Activated CD4-positive, alpha-beta T cell treated with anti-CD3 and anti-CD28 coated beads, Interleukin-2, amount 10 ng/mL, durations not matched to agents 24 days and 14 days (primary cell): ENCODE measurements around the gene SLC9B1. TPM values are rescaled to one million over a fixed set of nuclear protein-coding genes. Genes with fewer than 3 reads are reported as not detected.
"Not testable (repeated sequence)": the region's sequence is repeated elsewhere in the genome, so short reads cannot be mapped to it uniquely, and the experiment has no call there.

ENCODE experiments used
- DNase-seq: peaks from one replicate; pipeline ENCODE4 v3.0.0; 2022
- H3K27ac Mint-ChIP-seq: one replicate; pipeline ENCODE4 v1.8.0; 2022; ENCODE audit warnings: mild to moderate bottlenecking, mixed read lengths
- H3K27me3 Mint-ChIP-seq: one replicate; pipeline ENCODE4 v1.8.0; 2022; ENCODE audit warnings: mixed read lengths
- H3K36me3 Mint-ChIP-seq: one replicate; pipeline ENCODE4 v1.8.0; 2022; ENCODE audit warnings: low read depth, mild to moderate bottlenecking, mixed read lengths
- H3K4me1 Mint-ChIP-seq: one replicate; pipeline ENCODE4 v1.8.0; 2021; ENCODE audit warnings: mixed read lengths
- H3K4me3 Mint-ChIP-seq: one replicate; pipeline ENCODE4 v1.8.0; 2022; ENCODE audit warnings: mild to moderate bottlenecking, moderate library complexity, mixed read lengths
- H3K9me3 Mint-ChIP-seq: one replicate; pipeline ENCODE4 v1.8.0; 2021; ENCODE audit warnings: mixed read lengths
- intact Hi-C: fragments of 100-400 bp; cut with micrococcal nuclease; formaldehyde crosslinking; loops from one replicate; pipeline ENCODE4 v1.15.1; 2023
- total RNA-seq: library from RNA; stranded (reverse); gene quantifications from 2 replicates; pipeline ENCODE4 v1.2.3, GENCODE V29; 2022

Gene SLC9B1
- total RNA-seq, 1 donor from 2014 or later: 0.23 TPM

- peaks cover 10% of the 10 kb centered on the region for H3K9me3 Mint-ChIP-seq
- H3K27me3 Mint-ChIP-seq: no peaks in the 10 kb centered on the region
- H3K4me3 Mint-ChIP-seq: no peak overlapping the region
- no peak for DNase-seq
- peaks cover 10% of the 10 kb centered on the region for H3K4me1 Mint-ChIP-seq
- intact Hi-C loops: no loop called here
- H3K36me3 Mint-ChIP-seq: peaks cover 50% of the 10 kb centered on the region
- no peak overlapping the region for H3K27ac Mint-ChIP-seq
Measured at GRCh38 chr4:102881343-102881742, 138.2 kb downstream of the SLC9B1 start.

DNA sequence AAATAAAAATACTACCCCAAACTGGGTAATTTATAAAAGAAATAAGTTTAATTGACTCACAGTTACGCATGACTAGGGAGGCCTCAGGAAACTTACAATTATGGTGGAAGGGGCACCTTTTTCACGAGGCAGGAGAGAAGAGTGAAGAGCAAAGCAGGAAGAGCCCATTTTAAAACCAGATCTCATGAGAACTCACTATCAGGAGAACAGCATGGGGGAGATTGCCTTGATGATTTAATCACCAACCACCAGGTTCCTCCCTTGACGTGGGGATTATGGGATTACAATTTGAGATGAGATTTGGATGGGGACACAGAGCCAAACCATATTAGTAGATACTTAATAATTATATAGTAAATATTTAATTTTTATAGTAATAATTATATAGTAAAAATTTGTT is 140.6 kb downstream of the SLC9B1 start:
- intact Hi-C loops: no loop called here
- H3K36me3 Mint-ChIP-seq: peaks cover 67% of the 10 kb centered on the region

GRCh38 chr4:102878349-102878748 is 141.2 kb downstream of the SLC9B1 start:
- H3K9me3 Mint-ChIP-seq: peaks cover 24% of the 10 kb centered on the region
- H3K27me3 Mint-ChIP-seq, intact Hi-C loops, H3K27ac Mint-ChIP-seq, H3K4me3 Mint-ChIP-seq: not testable (repeated sequence)
- peak; percentile 50 for DNase-seq
- H3K36me3 Mint-ChIP-seq: peaks cover 69% of the 10 kb centered on the region
- peaks cover 20% of the 10 kb centered on the region for H3K4me1 Mint-ChIP-seq

More for the DNA sequence above, 140.6 kb downstream of the SLC9B1 start:
- H3K4me3 Mint-ChIP-seq: no peak overlapping the region
- no peak for DNase-seq
- peaks cover 22% of the 10 kb centered on the region for H3K4me1 Mint-ChIP-seq
- H3K27ac Mint-ChIP-seq: no peak overlapping the region
- peaks cover 24% of the 10 kb centered on the region for H3K9me3 Mint-ChIP-seq
- no peaks in the 10 kb centered on the region for H3K27me3 Mint-ChIP-seq

- H3K36me3 Mint-ChIP-seq: peaks cover 71% of the 10 kb centered on the region
- DNase-seq: peak; percentile 51
- H3K27ac Mint-ChIP-seq, intact Hi-C loops, H3K27me3 Mint-ChIP-seq, H3K4me3 Mint-ChIP-seq: not testable (repeated sequence)
- H3K4me1 Mint-ChIP-seq: peaks cover 21% of the 10 kb centered on the region
- peaks cover 27% of the 10 kb centered on the region for H3K9me3 Mint-ChIP-seq
Measured at GRCh38 chr4:102877477-102878106, 141.9 kb downstream of the SLC9B1 start.

DNA sequence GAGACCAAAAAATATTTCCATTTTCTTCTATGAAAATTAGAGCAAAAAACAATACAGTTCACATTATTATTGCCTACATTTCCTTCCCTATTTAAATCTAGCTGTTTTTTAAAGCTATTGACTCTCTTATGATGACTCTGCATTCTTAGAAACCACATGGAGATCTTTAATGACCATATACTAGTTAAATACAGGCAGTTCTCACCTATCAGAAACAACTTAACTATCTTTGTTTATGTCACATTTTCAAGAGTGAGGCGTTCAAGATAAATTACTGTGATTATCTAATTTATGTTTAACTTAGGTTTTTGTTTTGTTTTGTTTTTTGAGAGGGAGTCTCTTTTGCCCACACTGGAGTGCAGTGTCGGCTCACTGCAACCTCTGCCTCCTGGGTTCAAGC is 147.7 kb downstream of the SLC9B1 start:
- DNase-seq: no peak
- Mint-ChIP-seq H3K9me3 (peaks cover 18% of the 10 kb centered on the region), H3K4me1 (peaks cover 42% of the 10 kb centered on the region), H3K27me3 (no peaks in the 10 kb centered on the region), H3K27ac (peak overlapping the region; percentile 35), H3K36me3 (peaks cover 47% of the 10 kb centered on the region), H3K4me3 (peak overlapping the region; percentile 34)
- intact Hi-C loops: no loop called here

DNA sequence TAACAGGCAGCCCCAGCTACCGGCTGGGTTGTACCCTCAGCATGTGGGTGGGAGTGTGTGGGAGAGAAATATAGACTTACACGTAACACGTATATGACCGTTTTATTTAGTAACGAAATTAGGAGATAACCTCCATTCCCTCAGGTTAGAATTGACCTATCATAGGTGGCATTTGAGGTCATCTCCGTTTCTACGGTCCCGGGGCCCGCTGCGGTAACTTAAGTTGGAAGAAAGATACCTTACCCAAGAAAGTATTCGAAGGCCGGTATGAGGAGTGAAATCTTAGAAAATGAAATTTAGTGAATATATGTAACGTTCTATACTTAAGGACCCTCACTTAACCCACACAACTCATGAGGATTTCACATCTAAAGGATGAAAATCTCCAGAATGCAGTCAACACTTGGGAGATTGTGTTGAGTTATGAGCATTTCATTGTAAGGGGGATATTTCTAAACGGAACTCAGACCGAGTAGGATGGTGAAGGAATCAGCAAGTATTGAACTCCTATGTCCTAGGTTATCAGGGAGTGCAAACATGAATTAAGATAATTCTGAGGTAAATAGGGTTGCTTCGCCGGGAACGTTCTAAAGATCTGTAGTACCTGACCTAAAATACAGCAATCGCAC is 149.8 kb downstream of the SLC9B1 start:
- DNase-seq: peak; percentile 56
- intact Hi-C loops: loop anchor here (1.0 to 5.0 kb wide), 5 partner anchors 109 to 524 kb away; partner anchors contain the start of genes BDH2, MANBA, SLC39A8 and SLC9B1

GRCh38 chr4:102868781-102869568 is 150.5 kb downstream of the SLC9B1 start, which contains the start of gene CISD2:
Gene CISD2, plus strand, starts transcription at chr4:102868992. Its CDS starts 93 bp downstream, at chr4:102869085.
- peaks cover 37% of the 10 kb centered on the region for H3K36me3 Mint-ChIP-seq
- H3K9me3 Mint-ChIP-seq: peaks cover 7% of the 10 kb centered on the region
- H3K27me3 Mint-ChIP-seq: no peaks in the 10 kb centered on the region
- H3K4me1 Mint-ChIP-seq: peaks cover 56% of the 10 kb centered on the region
- peak within 1 kb of the TSS; percentile 93 for H3K4me3 Mint-ChIP-seq
- intact Hi-C loops: loop anchor here (1.0 to 5.0 kb wide), 6 partner anchors 42 to 524 kb away; partner anchors contain the start of genes BDH2, MANBA, SLC39A8 and SLC9B1
- H3K27ac Mint-ChIP-seq: peak within 1 kb of the TSS; percentile 99
- DNase-seq: peak; percentile 98

More for the DNA sequence above, 149.8 kb downstream of the SLC9B1 start:
- no peaks in the 10 kb centered on the region for H3K27me3 Mint-ChIP-seq
- peaks cover 38% of the 10 kb centered on the region for H3K36me3 Mint-ChIP-seq
- peaks cover 53% of the 10 kb centered on the region for H3K4me1 Mint-ChIP-seq
- peak overlapping the region; percentile 98 for H3K27ac Mint-ChIP-seq
- H3K9me3 Mint-ChIP-seq: peaks cover 8% of the 10 kb centered on the region
- H3K4me3 Mint-ChIP-seq: peak overlapping the region; percentile 93

GRCh38 chr4:102868153-102868780 is 151.2 kb downstream of the SLC9B1 start:
- H3K4me1 Mint-ChIP-seq: peaks cover 59% of the 10 kb centered on the region
- H3K36me3 Mint-ChIP-seq: peaks cover 35% of the 10 kb centered on the region
- H3K4me3 Mint-ChIP-seq: peak overlapping the region; percentile 93
- peak overlapping the region; percentile 99 for H3K27ac Mint-ChIP-seq
- intact Hi-C loops: loop anchor here (1.0 to 5.0 kb wide), 3 partner anchors 41 to 229 kb away; partner anchors contain the start of genes BDH2, MANBA and UBE2D3
- no peaks in the 10 kb centered on the region for H3K27me3 Mint-ChIP-seq
- peak; percentile 78 for DNase-seq
- H3K9me3 Mint-ChIP-seq: peaks cover 7% of the 10 kb centered on the region

DNA sequence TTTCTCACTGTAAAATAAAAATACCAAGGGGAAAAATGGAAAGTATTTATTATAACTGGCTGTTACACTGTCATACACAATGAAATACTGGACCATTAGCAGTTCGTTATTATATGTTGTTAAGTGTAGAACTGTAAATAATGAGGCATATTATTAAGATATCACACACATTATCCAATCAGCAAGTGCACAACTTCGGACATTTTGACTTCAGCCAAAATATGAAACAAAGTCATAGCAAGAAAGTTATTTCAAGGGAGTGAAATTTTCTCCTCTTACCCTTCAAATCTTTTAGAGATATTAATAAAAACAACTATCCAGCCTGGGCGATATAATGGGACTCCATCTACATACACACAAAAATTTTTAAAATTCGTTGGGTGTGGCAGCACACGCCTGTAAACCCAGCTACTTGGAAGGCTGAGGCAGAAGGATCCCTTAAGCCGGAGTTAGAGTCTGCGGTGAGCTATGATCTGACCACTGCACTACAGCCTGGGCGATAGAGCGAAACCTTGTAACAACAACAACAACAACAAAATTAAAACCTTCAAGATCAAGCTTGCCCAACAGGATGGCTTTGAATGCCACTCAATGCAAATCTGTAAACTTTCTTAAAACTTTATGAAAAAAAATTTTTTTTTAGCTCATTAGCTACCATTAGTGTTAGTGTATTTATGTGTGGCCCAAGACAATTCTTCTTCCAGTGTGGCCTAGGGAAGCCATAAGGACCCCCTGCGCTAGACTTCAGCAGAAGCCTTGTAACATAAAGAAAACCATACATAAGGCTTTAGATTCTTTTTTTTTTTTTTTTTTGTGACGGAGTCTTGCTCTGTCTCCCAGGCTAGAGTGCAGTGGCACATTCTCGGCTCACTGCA is 152.0 kb downstream of the SLC9B1 start:
- intact Hi-C loops: loop anchor here (1.0 to 5.0 kb wide), 3 partner anchors 40 to 230 kb away; partner anchors contain the start of genes BDH2, MANBA and UBE2D3
- peaks cover 55% of the 10 kb centered on the region for H3K4me1 Mint-ChIP-seq
- peak overlapping the region; percentile 99 for H3K27ac Mint-ChIP-seq
- no peak for DNase-seq
- H3K36me3 Mint-ChIP-seq: peaks cover 36% of the 10 kb centered on the region
- peaks cover 7% of the 10 kb centered on the region for H3K9me3 Mint-ChIP-seq
- H3K27me3 Mint-ChIP-seq: no peaks in the 10 kb centered on the region
- H3K4me3 Mint-ChIP-seq: peak overlapping the region; percentile 93

GRCh38 chr4:102865327-102865726 is 154.2 kb downstream of the SLC9B1 start:
- H3K27me3 Mint-ChIP-seq: not testable (repeated sequence)
- DNase-seq: peak; percentile 40
- H3K27ac Mint-ChIP-seq: peak overlapping the region; percentile 75
- peak overlapping the region; percentile 61 for H3K4me3 Mint-ChIP-seq
- intact Hi-C loops: loop anchor here (5.0 kb wide), 1 partner anchor 232 kb away; the partner anchor contains the start of gene BDH2
- peaks cover 45% of the 10 kb centered on the region for H3K36me3 Mint-ChIP-seq
- peaks cover 12% of the 10 kb centered on the region for H3K9me3 Mint-ChIP-seq
- H3K4me1 Mint-ChIP-seq: peaks cover 48% of the 10 kb centered on the region

DNA sequence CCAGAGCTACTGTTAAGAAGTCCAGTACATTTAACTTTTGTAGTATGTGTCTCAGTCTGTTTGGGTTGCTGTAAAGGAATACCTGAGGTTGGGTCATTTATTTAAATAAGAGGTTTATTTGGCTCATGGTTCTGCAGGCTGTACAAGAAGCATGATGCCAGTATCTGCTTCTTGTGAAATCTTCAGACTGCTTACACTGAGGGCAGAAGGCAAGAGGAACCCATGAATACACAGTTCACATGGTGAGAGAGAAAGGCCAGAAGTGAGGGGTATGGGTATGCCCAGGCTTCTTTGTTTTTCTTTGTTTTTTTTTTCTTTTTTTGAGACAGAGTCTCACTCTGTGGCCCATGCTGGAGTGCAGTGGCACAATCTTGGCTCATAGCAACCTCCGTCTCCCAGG is 156.8 kb downstream of the SLC9B1 start:
- Mint-ChIP-seq H3K9me3 (peaks cover 27% of the 10 kb centered on the region), H3K27ac (no peak overlapping the region), H3K4me1 (peaks cover 39% of the 10 kb centered on the region), H3K36me3 (peaks cover 58% of the 10 kb centered on the region), H3K27me3 (no peaks in the 10 kb centered on the region), H3K4me3 (no peak overlapping the region)
- intact Hi-C loops: no loop called here
- DNase-seq: peak; percentile 40

DNA sequence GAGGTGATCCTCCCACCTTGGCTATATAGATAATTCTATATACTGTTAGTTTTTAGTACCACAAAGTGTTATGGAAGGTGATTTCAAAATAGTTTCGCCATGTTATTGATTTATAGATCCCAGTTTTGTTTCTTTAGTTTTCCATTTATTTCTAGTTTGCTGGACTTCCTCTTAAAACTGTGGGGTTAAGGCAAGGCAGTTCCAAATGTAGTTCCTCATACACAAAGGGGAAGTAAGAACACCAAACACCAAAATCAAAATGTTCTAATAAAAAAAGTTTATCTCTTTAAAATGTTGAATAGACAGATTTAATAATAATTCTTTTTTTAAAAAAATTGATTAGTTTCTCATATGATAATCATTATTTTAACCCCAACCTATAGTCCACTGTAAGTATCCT is 157.5 kb downstream of the SLC9B1 start:
- peaks cover 27% of the 10 kb centered on the region for H3K9me3 Mint-ChIP-seq
- peaks cover 33% of the 10 kb centered on the region for H3K4me1 Mint-ChIP-seq
- H3K36me3 Mint-ChIP-seq: peaks cover 59% of the 10 kb centered on the region
- H3K4me3 Mint-ChIP-seq: no peak overlapping the region
- intact Hi-C loops: no loop called here
- H3K27ac Mint-ChIP-seq: no peak overlapping the region
- no peaks in the 10 kb centered on the region for H3K27me3 Mint-ChIP-seq
- DNase-seq: no peak
